HG03196 (cell line): ENCODE data around the gene SPRN.
"Not testable (repeated sequence)": the region's sequence is repeated elsewhere in the genome, so short reads cannot be mapped to it uniquely, and the experiment has no call there.

Experiments
- ATAC-seq: cut with Tn5 transposase; IDR thresholded peaks from one replicate; pipeline ENCODE4 v1.9.1; 2021; ENCODE audit not compliant: unreplicated experiment

The SPRN gene

GRCh38 chr10:133424601-133425000 lies at the start of gene SPRN:
SPRN (minus strand) TSS chr10:133424625; CDS start chr10:133423681, 944 bp downstream.
- not testable (repeated sequence) for ATAC-seq

- no peak for ATAC-seq
These were observed 49.6 kb upstream of the SPRN start for GRCh38 chr10:133474027-133474426.

- no peak for ATAC-seq
These were observed 48.8 kb upstream of the SPRN start for GRCh38 chr10:133473270-133473669.

GRCh38 chr10:133471300-133472109 lies 47.1 kb upstream of the SPRN start:
- no peak for ATAC-seq

GRCh38 chr10:133469205-133469604 lies 44.8 kb upstream of the SPRN start:
- ATAC-seq, result not testable (repeated sequence)

GRCh38 chr10:133467286-133467911 lies 43.0 kb upstream of the SPRN start:
- no peak for ATAC-seq

GRCh38 chr10:133466683-133467275 lies 42.4 kb upstream of the SPRN start:
- no peak for ATAC-seq

- no peak for ATAC-seq
These were observed 41.6 kb upstream of the SPRN start for GRCh38 chr10:133465950-133466474.

- no peak for ATAC-seq
These were observed 40.9 kb upstream of the SPRN start for GRCh38 chr10:133465191-133465949.

GRCh38 chr10:133464582-133465031 lies 40.2 kb upstream of the SPRN start:
- no peak for ATAC-seq

- ATAC-seq, result no peak
These were observed 38.3 kb upstream of the SPRN start for GRCh38 chr10:133462512-133463305.

GRCh38 chr10:133461841-133462240 lies 37.4 kb upstream of the SPRN start:
- no peak for ATAC-seq

GRCh38 chr10:133461027-133461426 lies 36.6 kb upstream of the SPRN start:
- ATAC-seq, result no peak

- ATAC-seq, result no peak
These were observed 35.9 kb upstream of the SPRN start for GRCh38 chr10:133460208-133460769.

GRCh38 chr10:133459454-133460207 lies 35.2 kb upstream of the SPRN start:
- no peak for ATAC-seq

GRCh38 chr10:133458710-133459453 lies 34.5 kb upstream of the SPRN start:
- no peak for ATAC-seq

GRCh38 chr10:133458021-133458709 lies 33.7 kb upstream of the SPRN start:
- ATAC-seq, result no peak
